Endodermal cell (in vitro differentiated cells): ENCODE data around the gene GCKR. TPM values are rescaled to one million over a fixed set of nuclear protein-coding genes. Genes with fewer than 3 reads are reported as not detected.

ENCODE experiments used
- DNase-seq: peaks from one replicate; pipeline ENCODE4 v3.0.0-alpha.2; 2017
- H3K27ac ChIP-seq: 2 replicates; pipeline ENCODE4 v1.5.1; 2013; ENCODE audit warnings: mild to moderate bottlenecking, low read depth, low read length, moderate library complexity
- H3K27me3 ChIP-seq: 2 replicates; pipeline ENCODE4 v1.6.1; 2013; ENCODE audit warnings: mild to moderate bottlenecking, low read length, moderate library complexity; ENCODE audit not compliant: insufficient read depth, control insufficient read depth, poor library complexity, severe bottlenecking
- H3K36me3 ChIP-seq: 2 replicates; pipeline ENCODE4 v1.7.0; 2013; ENCODE audit warnings: mild to moderate bottlenecking, low read length, moderate library complexity; ENCODE audit not compliant: control insufficient read depth, insufficient read depth
- H3K4me1 ChIP-seq: one replicate; pipeline ENCODE4 v1.7.0; 2013; ENCODE audit warnings: low read length; ENCODE audit not compliant: control insufficient read depth, insufficient read depth
- H3K4me3 ChIP-seq: 2 replicates; pipeline ENCODE4 v1.5.1; 2013; ENCODE audit warnings: mild to moderate bottlenecking, low read length, moderate library complexity
- H3K9ac ChIP-seq: 2 replicates; pipeline ENCODE4 v1.6.1; 2013; ENCODE audit warnings: mild to moderate bottlenecking, low read length, moderate library complexity; ENCODE audit not compliant: poor library complexity, severe bottlenecking; ENCODE audit errors: extremely low read depth
- H3K9me3 ChIP-seq: 2 replicates; pipeline ENCODE4 v1.6.1; 2013; ENCODE audit warnings: mild to moderate bottlenecking, low read length, moderate library complexity; ENCODE audit not compliant: control insufficient read depth
- H3K27ac Mint-ChIP-seq: 2 replicates; pipeline ENCODE4 v1.8.0; 2020; ENCODE audit warnings: mixed read lengths
- H3K27me3 Mint-ChIP-seq: 2 replicates; pipeline ENCODE4 v1.8.0; 2021; ENCODE audit warnings: mild to moderate bottlenecking, mixed read lengths; ENCODE audit not compliant: insufficient read depth
- H3K36me3 Mint-ChIP-seq: 2 replicates; pipeline ENCODE4 v1.8.0; 2020; ENCODE audit warnings: low read depth, mixed read lengths
- H3K4me1 Mint-ChIP-seq: 2 replicates; pipeline ENCODE4 v1.8.0; 2020; ENCODE audit warnings: mixed read lengths
- H3K4me3 Mint-ChIP-seq: 2 replicates; pipeline ENCODE4 v1.8.0; 2020; ENCODE audit warnings: mild to moderate bottlenecking, moderate library complexity, mixed read lengths
- H3K9me3 Mint-ChIP-seq: 2 replicates; pipeline ENCODE4 v1.8.0; 2020; ENCODE audit warnings: mild to moderate bottlenecking, mixed read lengths
- CTCF ChIP-seq: fragments of 200-600 bp; sonication (generic); conservative IDR thresholded peaks from 2 replicates; pipeline ENCODE4 v1.5.0; 2021; ENCODE audit warnings: antibody characterized with exemption, mild to moderate bottlenecking
- WGBS, 2 experiments: methylation state at CpG; one replicate each; pipeline versions ENCODE4 v1.1.5 to v1.1.7; 2013; ENCODE audit warnings: missing lambda C conversion rate in 2 of 2, mixed read lengths in 1 of 2; ENCODE audit not compliant: insufficient coverage in 1 of 2, insufficient read length in 1 of 2; 5-methylcytosine and 5-hydroxymethylcytosine counted together
- total RNA-seq, 2 donors: library from RNA; stranded (reverse); fragmentation: NEBNext Ultra II Directional in 1 of 2; extraction: Animal tissue kit (Norgen Biotek cat#: 25700) in 1 of 2; gene quantifications; 2 replicates in 1 of 2; 3 replicates in 1 of 2; pipeline ENCODE4 v1.2.1, GENCODE V29; 2021

GCKR gene
- total RNA-seq, 2 donors from 2014 or later, result 1.6 to 1.8 TPM

GRCh38 chr2:27520316-27520715 is 23.7 kb downstream of the GCKR start:
- TF ChIP-seq CTCF, result no peak
- H3K36me3 Mint-ChIP-seq, result no peaks in the 10 kb centered on the region
- Histone ChIP-seq H3K27me3 (peaks cover 83% of the 10 kb centered on the region), H3K27ac (no peak overlapping the region), H3K9me3 (no peaks in the 10 kb centered on the region), H3K4me1 (peaks cover 3% of the 10 kb centered on the region), H3K9ac (no peak overlapping the region), H3K4me3 (no peak overlapping the region), H3K36me3 (no peaks in the 10 kb centered on the region)
- H3K4me3 Mint-ChIP-seq, result no peak overlapping the region
- no peaks in the 10 kb centered on the region for H3K9me3 Mint-ChIP-seq
- WGBS, 2 experiments, result 94 to 100% methylated on average over 1 to 2 of the region's 2 CpGs
- no peak for DNase-seq
- H3K4me1 Mint-ChIP-seq, result peaks cover 19% of the 10 kb centered on the region
- H3K27me3 Mint-ChIP-seq, result peaks cover 56% of the 10 kb centered on the region
- H3K27ac Mint-ChIP-seq, result no peak overlapping the region

- Histone ChIP-seq H3K27me3 (peaks cover 79% of the 10 kb centered on the region), H3K9me3 (no peaks in the 10 kb centered on the region), H3K4me1 (peaks cover 3% of the 10 kb centered on the region), H3K4me3 (no peak overlapping the region), H3K27ac (no peak overlapping the region), H3K9ac (no peak overlapping the region), H3K36me3 (no peaks in the 10 kb centered on the region)
- 93 to 95% methylated on average over 6 to 7 of the region's 7 CpGs for WGBS, 2 experiments
- H3K27me3 Mint-ChIP-seq, result peaks cover 55% of the 10 kb centered on the region
- H3K4me3 Mint-ChIP-seq, result no peak overlapping the region
- no peaks in the 10 kb centered on the region for H3K36me3 Mint-ChIP-seq
- no peak overlapping the region for H3K27ac Mint-ChIP-seq
- no peak for DNase-seq
- TF ChIP-seq CTCF, result no peak
- no peaks in the 10 kb centered on the region for H3K9me3 Mint-ChIP-seq
- peaks cover 17% of the 10 kb centered on the region for H3K4me1 Mint-ChIP-seq
Measured at GRCh38 chr2:27522400-27522945, 25.8 kb downstream of the GCKR start.

GRCh38 chr2:27527182-27527581 is 30.5 kb downstream of the GCKR start:
- no peaks in the 10 kb centered on the region for H3K36me3 Mint-ChIP-seq
- peaks cover 7% of the 10 kb centered on the region for H3K4me1 Mint-ChIP-seq
- H3K27ac Mint-ChIP-seq, result no peak overlapping the region
- peaks cover 36% of the 10 kb centered on the region for H3K27me3 Mint-ChIP-seq
- Histone ChIP-seq H3K27ac (no peak overlapping the region), H3K4me1 (no peaks in the 10 kb centered on the region), H3K27me3 (peaks cover 42% of the 10 kb centered on the region), H3K36me3 (no peaks in the 10 kb centered on the region), H3K9me3 (no peaks in the 10 kb centered on the region), H3K4me3 (no peak overlapping the region), H3K9ac (no peak overlapping the region)
- no peak for TF ChIP-seq CTCF
- no peak for DNase-seq
- no peak overlapping the region for H3K4me3 Mint-ChIP-seq
- WGBS, 2 experiments, result 80 to 84% methylated on average over 2 to 3 of the region's 3 CpGs
- H3K9me3 Mint-ChIP-seq, result peaks cover 4% of the 10 kb centered on the region
